Measurements from ENCODE around the gene RAMP3. TPM values are rescaled to one million over a fixed set of nuclear protein-coding genes. Genes with fewer than 3 reads are reported as not detected.

RAMP3 gene
- total RNA-seq, 1 donor from 2014 or later: 23.2 TPM

- DNase-seq (ENCODE audit: low spot score): no peak
These were observed 22.7 kb downstream of the RAMP3 start for GRCh38 chr7:45180084-45180986.

- DNase-seq (ENCODE audit: low spot score): no peak
These were observed 23.8 kb downstream of the RAMP3 start for GRCh38 chr7:45181286-45181960.

GRCh38 chr7:45181991-45182855 lies 24.6 kb downstream of the RAMP3 start:
- no peak for DNase-seq (ENCODE audit: low spot score)

GRCh38 chr7:45182856-45183710 lies 25.5 kb downstream of the RAMP3 start:
- DNase-seq (ENCODE audit: low spot score): no peak

- no peak for DNase-seq (ENCODE audit: low spot score)
These were observed 26.2 kb downstream of the RAMP3 start for GRCh38 chr7:45183711-45184210.

- no peak for DNase-seq (ENCODE audit: low spot score)
These were observed 26.9 kb downstream of the RAMP3 start for GRCh38 chr7:45184326-45185027.

GRCh38 chr7:45185028-45185863 lies 27.7 kb downstream of the RAMP3 start:
- no peak for DNase-seq (ENCODE audit: low spot score)

GRCh38 chr7:45185864-45186250 lies 28.3 kb downstream of the RAMP3 start:
- no peak for DNase-seq (ENCODE audit: low spot score)

- no peak for DNase-seq (ENCODE audit: low spot score)
These were observed 28.7 kb downstream of the RAMP3 start for GRCh38 chr7:45186261-45186813.

- no peak for DNase-seq (ENCODE audit: low spot score)
These were observed 29.7 kb downstream of the RAMP3 start for GRCh38 chr7:45187089-45187945.

- no peak for DNase-seq (ENCODE audit: low spot score)
These were observed 30.4 kb downstream of the RAMP3 start for GRCh38 chr7:45187946-45188411.

- DNase-seq (ENCODE audit: low spot score): no peak
These were observed 31.1 kb downstream of the RAMP3 start for GRCh38 chr7:45188736-45189135.

GRCh38 chr7:45189151-45189970 lies 31.8 kb downstream of the RAMP3 start:
- no peak for DNase-seq (ENCODE audit: low spot score)

GRCh38 chr7:45190406-45191165 lies 33.0 kb downstream of the RAMP3 start:
- no peak for DNase-seq (ENCODE audit: low spot score)

GRCh38 chr7:45191396-45191795 lies 33.8 kb downstream of the RAMP3 start:
- no peak for DNase-seq (ENCODE audit: low spot score)

- DNase-seq (ENCODE audit: low spot score): no peak
These were observed 35.0 kb downstream of the RAMP3 start for GRCh38 chr7:45192621-45193041.

All from mucosa of gallbladder (tissue), 1 donor.